Activated T-helper 2 cell treated with anti-CD3 and anti-CD28 coated beads, Interferon-gamma antibody, Interleukin-2, Interleukin-4, amounts not matched to agents 10 μg/mL and 5 μg/mL and 100 μg/mL, durations not matched to agents 14 hours and 24 hours and 36 hours (primary cell): ENCODE measurements around the gene CIAPIN1. TPM values are rescaled to one million over a fixed set of nuclear protein-coding genes. Genes with fewer than 3 reads are reported as not detected.
A peak's percentile ranks its signal among the peaks of the same experiment; 100 is the strongest.
"Not testable (repeated sequence)": the region's sequence is repeated elsewhere in the genome, so short reads cannot be mapped to it uniquely, and the experiment has no call there.

ENCODE experiments used
- DNase-seq: peaks from one replicate; pipeline ENCODE4 v3.0.0; 2021; ENCODE audit warnings: low spot score
- H3K27ac Mint-ChIP-seq: one replicate; pipeline ENCODE4 v1.8.0; 2021; ENCODE audit warnings: mixed read lengths
- H3K27me3 Mint-ChIP-seq: one replicate; pipeline ENCODE4 v1.8.0; 2021; ENCODE audit warnings: low read depth, mixed read lengths
- H3K36me3 Mint-ChIP-seq: one replicate; pipeline ENCODE4 v1.8.0; 2021; ENCODE audit warnings: low read depth, mixed read lengths
- H3K4me1 Mint-ChIP-seq: one replicate; pipeline ENCODE4 v1.8.0; 2021; ENCODE audit warnings: low read depth, mixed read lengths
- H3K4me3 Mint-ChIP-seq: one replicate; pipeline ENCODE4 v1.8.0; 2021; ENCODE audit warnings: low read depth, mild to moderate bottlenecking, moderate library complexity, mixed read lengths
- H3K9me3 Mint-ChIP-seq: one replicate; pipeline ENCODE4 v1.8.0; 2021; ENCODE audit warnings: mixed read lengths
- intact Hi-C: fragments of 100-400 bp; cut with micrococcal nuclease; formaldehyde crosslinking; loops from one replicate; pipeline ENCODE4 v1.15.1; 2023
- total RNA-seq: library from RNA; stranded (reverse); gene quantifications from 2 replicates; pipeline ENCODE4 v1.2.3, GENCODE V29; 2022

CIAPIN1 gene
- total RNA-seq, 1 donor from 2014 or later, result 73.1 TPM

DNA sequence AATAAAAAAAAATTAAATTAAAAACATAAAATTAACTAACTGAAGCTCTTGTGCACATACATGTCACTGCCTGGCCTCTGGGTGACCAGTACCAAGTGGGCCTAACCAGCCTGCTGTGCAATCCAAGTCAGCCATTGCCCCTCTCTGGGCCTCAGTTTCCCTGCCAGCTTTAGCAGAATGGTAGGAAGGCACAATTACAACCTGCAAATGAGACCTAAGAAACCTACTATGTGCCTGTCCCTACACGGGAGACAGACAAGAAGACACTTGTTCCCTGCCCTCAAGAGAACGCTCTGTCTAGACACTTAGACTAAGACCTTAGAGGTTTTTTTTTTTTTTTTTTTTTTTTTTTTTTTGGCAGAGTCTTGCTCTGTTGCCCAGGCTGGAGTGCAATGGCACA is 1.7 kb downstream of the CIAPIN1 start:
- intact Hi-C loops, result no loop called here
- DNase-seq, result no peak
- Mint-ChIP-seq H3K9me3 (peaks cover 12% of the 10 kb centered on the region), H3K27me3 (no peaks in the 10 kb centered on the region), H3K36me3 (peaks cover 30% of the 10 kb centered on the region), H3K27ac (no peak overlapping the region), H3K4me3 (peak overlapping the region; percentile 26), H3K4me1 (peaks cover 24% of the 10 kb centered on the region)

DNA sequence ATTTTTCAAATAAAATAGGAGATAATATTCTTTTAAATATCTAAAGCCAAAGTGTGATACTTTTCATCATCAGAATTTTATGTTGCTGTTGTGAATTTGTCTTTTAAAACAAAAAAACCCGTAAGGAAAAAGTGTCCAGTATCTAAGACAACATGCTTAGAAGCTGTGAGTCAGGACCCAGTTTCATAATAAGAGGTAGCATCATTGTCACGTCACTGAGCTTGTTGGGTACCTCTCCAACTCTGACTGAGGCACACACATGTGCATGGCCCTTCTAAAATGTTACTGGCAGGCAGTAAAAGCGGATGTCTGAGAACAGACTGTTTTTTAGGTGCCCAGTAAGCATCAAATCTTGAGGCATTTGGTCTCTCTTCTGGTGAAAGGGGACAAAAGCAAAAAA is 2.5 kb downstream of the CIAPIN1 start:
- Mint-ChIP-seq H3K4me1 (peaks cover 24% of the 10 kb centered on the region), H3K27me3 (no peaks in the 10 kb centered on the region), H3K9me3 (peaks cover 20% of the 10 kb centered on the region), H3K36me3 (peaks cover 38% of the 10 kb centered on the region), H3K27ac (no peak overlapping the region), H3K4me3 (peak overlapping the region; percentile 26)
- intact Hi-C loops, result no loop called here
- no peak for DNase-seq

DNA sequence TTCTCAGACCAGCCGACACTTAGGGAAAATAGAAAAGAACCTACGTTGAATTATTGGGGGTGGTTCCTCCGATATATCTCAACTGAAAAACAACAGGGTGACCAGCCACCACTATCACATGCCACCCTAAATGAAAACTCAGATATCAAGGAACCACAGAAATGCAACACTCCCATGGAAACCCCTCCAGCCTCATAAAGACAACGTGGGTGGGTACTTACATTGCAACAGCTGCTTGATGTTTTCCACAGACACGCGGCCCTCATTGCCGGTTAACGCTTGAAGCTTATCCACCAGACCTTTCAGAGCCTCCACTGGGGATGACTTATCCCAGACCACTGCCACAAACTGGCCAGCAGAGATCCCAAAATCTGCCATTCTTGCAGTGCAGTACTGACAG is 6.6 kb downstream of the CIAPIN1 start:
- H3K4me3 Mint-ChIP-seq, H3K4me1 Mint-ChIP-seq, intact Hi-C loops, H3K27ac Mint-ChIP-seq, DNase-seq, H3K27me3 Mint-ChIP-seq: not testable (repeated sequence)
- Mint-ChIP-seq H3K36me3 (peaks cover 58% of the 10 kb centered on the region), H3K9me3 (peaks cover 24% of the 10 kb centered on the region)

DNA sequence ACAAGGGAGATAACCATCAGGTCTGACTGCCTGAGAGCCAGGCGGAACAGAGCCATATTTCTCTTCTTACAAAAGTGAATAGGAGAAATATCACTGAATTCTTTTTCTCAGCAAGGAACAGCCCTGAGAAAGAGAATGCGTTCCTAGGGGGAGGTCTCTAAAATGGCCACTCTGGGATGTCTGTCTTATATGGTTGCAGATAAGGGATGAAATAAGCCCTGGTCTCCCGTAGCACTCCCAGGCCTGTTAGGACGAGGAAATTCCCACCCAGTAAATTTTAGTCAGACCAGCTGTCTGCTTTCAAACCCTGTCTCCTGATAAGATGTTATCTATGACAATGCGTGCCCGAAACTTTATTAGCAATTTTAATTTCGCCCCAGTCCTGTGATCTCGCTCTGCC is 7.2 kb downstream of the CIAPIN1 start:
- peaks cover 24% of the 10 kb centered on the region for H3K9me3 Mint-ChIP-seq
- H3K27me3 Mint-ChIP-seq, H3K4me3 Mint-ChIP-seq, DNase-seq, H3K27ac Mint-ChIP-seq, intact Hi-C loops, H3K4me1 Mint-ChIP-seq: not testable (repeated sequence)
- peaks cover 64% of the 10 kb centered on the region for H3K36me3 Mint-ChIP-seq

DNA sequence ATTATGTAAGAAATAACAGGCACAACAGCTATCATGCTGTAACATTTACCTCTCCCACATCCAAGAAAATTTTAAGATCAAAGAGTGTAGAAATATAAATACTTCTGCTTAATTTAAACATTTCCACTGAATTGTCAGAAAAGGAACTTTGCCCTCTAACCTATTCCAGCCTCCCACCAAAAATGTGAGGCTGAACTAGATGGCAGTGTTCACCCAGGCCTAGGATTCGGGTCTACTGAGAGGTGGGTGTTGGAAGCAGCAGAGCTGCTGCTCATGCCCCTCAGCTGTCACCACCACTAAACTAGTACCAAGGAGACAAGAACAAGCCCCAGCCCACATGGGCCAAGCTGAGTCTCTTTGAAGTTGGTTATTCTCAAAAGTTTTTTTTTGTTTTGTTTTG is 11.3 kb downstream of the CIAPIN1 start:
- Mint-ChIP-seq H3K4me3 (no peak overlapping the region), H3K27me3 (no peaks in the 10 kb centered on the region), H3K27ac (no peak overlapping the region), H3K4me1 (peaks cover 2% of the 10 kb centered on the region), H3K36me3 (peaks cover 79% of the 10 kb centered on the region), H3K9me3 (peaks cover 14% of the 10 kb centered on the region)
- DNase-seq, result no peak
- intact Hi-C loops, result no loop called here

DNA sequence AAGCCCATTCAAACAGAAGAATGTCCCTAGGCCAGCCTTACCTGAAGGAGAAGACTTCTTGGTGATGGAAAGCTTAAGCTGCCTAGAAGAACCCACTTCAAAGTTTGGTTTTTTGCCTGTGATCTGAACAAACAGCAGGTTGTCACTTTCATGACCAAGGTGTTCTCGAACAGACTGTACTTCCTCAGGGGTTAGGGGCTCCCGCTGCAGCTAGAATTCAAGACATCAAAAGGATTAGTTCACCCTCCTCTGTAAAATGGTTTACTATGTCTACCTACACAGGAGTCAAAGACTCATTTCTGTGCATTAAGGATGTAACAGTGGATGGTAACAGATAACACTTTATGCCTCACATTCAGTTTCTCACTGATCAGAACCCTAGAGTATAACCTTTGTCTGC is 13.2 kb downstream of the CIAPIN1 start:
- Mint-ChIP-seq H3K27ac (no peak overlapping the region), H3K36me3 (peaks cover 75% of the 10 kb centered on the region), H3K9me3 (no peaks in the 10 kb centered on the region), H3K4me1 (peaks cover 2% of the 10 kb centered on the region), H3K4me3 (no peak overlapping the region), H3K27me3 (no peaks in the 10 kb centered on the region)
- intact Hi-C loops, result no loop called here
- DNase-seq, result no peak

DNA sequence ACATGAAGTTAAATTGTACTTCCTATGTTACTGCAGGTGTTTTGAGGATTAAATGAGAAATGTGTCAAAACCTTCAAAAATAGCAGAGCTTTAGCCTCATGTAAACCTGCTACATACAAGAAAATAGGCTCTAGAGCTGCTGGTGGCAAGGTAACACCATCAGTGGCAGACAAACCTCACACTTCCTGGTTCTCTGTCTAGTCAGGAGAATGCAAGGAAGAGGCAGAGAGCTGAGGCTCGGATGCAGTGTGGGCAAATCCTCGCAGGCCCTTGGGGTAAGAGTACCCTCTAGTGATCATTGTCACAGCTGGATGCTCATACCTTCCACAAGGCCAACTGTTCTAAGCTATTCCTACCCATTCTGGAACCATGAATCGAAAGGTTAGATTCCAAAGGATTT is 14.2 kb downstream of the CIAPIN1 start:
- Mint-ChIP-seq H3K36me3 (peaks cover 74% of the 10 kb centered on the region), H3K4me3 (no peak overlapping the region), H3K27ac (no peak overlapping the region), H3K27me3 (no peaks in the 10 kb centered on the region), H3K9me3 (no peaks in the 10 kb centered on the region), H3K4me1 (no peaks in the 10 kb centered on the region)
- intact Hi-C loops, result no loop called here
- DNase-seq, result no peak

DNA sequence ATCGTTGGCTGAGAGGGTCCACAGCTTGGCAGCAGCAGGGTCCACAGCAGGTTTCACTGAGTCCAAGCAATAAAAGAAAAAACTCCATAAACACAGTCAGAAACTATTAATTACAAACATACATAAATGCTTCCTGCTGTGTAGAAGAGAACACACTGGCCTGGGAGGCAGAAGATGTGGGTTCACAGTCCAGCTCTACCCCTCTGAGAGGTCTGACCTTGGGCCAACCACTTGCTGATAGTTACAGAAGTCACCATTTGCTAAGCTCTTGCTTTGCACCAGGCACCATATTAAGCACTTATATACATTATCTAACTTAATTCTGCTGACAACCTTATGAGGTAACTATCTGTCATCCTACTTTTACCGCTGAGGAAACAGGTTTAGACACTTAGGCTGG is 14.7 kb downstream of the CIAPIN1 start:
- no peaks in the 10 kb centered on the region for H3K4me1 Mint-ChIP-seq
- no peaks in the 10 kb centered on the region for H3K9me3 Mint-ChIP-seq
- no peaks in the 10 kb centered on the region for H3K27me3 Mint-ChIP-seq
- peaks cover 75% of the 10 kb centered on the region for H3K36me3 Mint-ChIP-seq
- no peak overlapping the region for H3K4me3 Mint-ChIP-seq
- intact Hi-C loops, result no loop called here
- no peak overlapping the region for H3K27ac Mint-ChIP-seq
- DNase-seq, result no peak

DNA sequence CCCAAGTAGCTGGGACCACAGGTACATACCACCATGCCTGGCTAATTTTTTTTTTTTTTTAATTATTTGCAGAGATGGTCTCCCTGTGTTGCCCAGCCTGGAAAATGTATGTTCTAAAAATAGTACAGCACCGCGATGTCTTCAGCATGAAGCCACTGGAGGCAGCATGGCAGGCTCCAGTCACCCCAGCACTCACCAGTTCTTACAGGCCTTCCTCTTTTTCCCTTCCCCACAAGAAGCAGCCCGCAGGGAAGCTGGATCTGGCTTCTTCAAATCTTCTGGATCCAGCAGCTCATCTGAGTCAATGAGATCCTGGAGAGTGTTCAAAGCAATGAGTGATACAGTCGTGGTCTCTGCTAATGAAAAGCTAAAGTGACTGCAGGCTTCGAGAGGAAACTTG is 16.2 kb downstream of the CIAPIN1 start:
- no peak overlapping the region for H3K27ac Mint-ChIP-seq
- intact Hi-C loops, result no loop called here
- peaks cover 77% of the 10 kb centered on the region for H3K36me3 Mint-ChIP-seq
- no peak for DNase-seq
- no peaks in the 10 kb centered on the region for H3K27me3 Mint-ChIP-seq
- H3K4me1 Mint-ChIP-seq, result no peaks in the 10 kb centered on the region
- no peaks in the 10 kb centered on the region for H3K9me3 Mint-ChIP-seq
- no peak overlapping the region for H3K4me3 Mint-ChIP-seq

DNA sequence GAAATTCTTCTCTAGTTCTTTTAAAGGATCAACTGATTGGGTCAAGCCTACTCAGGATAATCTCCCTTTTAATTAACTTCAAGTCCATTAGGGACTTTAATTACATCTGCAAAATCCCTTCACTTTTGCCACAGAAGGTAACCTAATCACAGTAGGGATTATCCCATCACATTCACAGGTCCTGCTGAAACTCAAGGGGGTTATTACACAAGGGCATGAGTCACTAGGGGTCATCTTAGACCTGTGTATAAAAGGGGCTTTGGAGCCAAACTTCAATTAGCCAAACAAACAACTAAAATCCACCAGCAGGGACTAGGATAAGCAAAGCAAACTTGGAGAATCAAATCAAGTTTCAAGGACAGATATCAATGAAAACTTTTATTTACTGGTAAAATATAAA is 19.4 kb downstream of the CIAPIN1 start:
- Mint-ChIP-seq H3K9me3 (no peaks in the 10 kb centered on the region), H3K4me3 (no peak overlapping the region), H3K4me1 (no peaks in the 10 kb centered on the region), H3K36me3 (peaks cover 49% of the 10 kb centered on the region), H3K27me3 (no peaks in the 10 kb centered on the region), H3K27ac (no peak overlapping the region)
- DNase-seq, result no peak
- intact Hi-C loops, result no loop called here

DNA sequence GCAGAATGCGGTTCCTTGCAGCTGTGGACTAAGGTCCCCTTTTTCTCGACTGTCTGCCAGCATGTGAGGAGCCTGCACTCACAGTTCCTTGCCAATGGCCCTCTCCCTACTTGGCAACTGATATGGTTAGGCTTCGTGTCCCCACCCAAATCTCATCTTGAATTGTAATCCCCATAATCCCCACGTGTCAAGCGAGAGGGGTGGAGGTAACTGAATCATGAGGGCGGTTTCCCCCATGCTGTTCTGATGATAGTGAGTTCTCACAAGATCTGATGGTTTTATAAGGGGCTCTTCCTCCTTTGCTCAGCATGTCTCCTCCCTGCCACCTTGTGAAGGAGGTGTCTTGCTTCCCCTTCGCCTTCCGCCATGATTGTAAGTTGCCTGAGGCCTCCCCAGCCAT is 19.9 kb downstream of the CIAPIN1 start:
- peaks cover 1% of the 10 kb centered on the region for H3K4me1 Mint-ChIP-seq
- no peaks in the 10 kb centered on the region for H3K27me3 Mint-ChIP-seq
- peaks cover 44% of the 10 kb centered on the region for H3K36me3 Mint-ChIP-seq
- no peak overlapping the region for H3K27ac Mint-ChIP-seq
- DNase-seq, result no peak
- H3K9me3 Mint-ChIP-seq, result no peaks in the 10 kb centered on the region
- H3K4me3 Mint-ChIP-seq, result no peak overlapping the region
- intact Hi-C loops, result no loop called here

DNA sequence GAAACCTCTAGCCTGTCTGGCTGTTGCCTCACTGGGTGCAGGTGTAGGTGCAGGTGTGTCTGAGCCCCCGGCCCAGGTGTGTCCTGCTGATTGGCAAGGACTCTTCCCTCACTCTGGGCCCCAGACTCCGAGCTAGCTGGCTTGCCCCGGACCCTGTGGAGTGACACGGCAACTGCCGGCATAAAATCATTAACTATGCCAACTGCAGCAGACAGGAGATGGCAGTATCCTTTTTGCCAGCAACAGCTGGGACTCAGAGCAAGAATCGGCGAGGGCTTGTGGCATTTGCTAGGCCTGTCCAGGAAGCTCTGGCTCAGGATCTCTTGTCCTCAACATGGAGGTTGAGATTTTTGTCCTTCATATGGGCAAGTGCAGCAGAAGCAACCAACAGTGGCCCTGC is 20.8 kb downstream of the CIAPIN1 start:
- Mint-ChIP-seq H3K4me3 (no peak overlapping the region), H3K4me1 (peaks cover 4% of the 10 kb centered on the region), H3K9me3 (no peaks in the 10 kb centered on the region), H3K36me3 (peaks cover 38% of the 10 kb centered on the region), H3K27me3 (no peaks in the 10 kb centered on the region), H3K27ac (no peak overlapping the region)
- no peak for DNase-seq
- intact Hi-C loops, result no loop called here

DNA sequence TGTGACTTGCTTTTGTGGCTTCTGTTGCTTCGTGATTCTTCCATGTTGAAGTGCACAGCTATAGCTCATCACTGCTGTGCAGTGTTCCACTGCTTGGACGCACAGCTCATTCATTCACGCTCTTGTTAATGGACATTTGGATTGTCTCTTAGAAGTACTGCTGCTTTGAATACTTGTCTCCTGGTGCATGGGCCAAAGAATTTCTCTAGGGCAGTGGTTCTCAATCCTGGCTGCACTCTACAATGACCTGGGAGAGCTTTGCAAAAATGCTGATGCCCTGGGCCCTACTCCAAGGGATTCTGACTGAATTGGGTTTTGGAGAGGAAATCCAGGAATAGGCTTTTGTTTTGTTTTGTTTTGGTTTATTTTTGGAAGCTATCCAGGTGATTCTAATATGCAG is 22.6 kb downstream of the CIAPIN1 start:
- Mint-ChIP-seq H3K27ac (no peak overlapping the region), H3K4me3 (no peak overlapping the region), H3K27me3 (no peaks in the 10 kb centered on the region), H3K4me1 (peaks cover 4% of the 10 kb centered on the region), H3K9me3 (no peaks in the 10 kb centered on the region), H3K36me3 (peaks cover 22% of the 10 kb centered on the region)
- no peak for DNase-seq
- intact Hi-C loops, result no loop called here

DNA sequence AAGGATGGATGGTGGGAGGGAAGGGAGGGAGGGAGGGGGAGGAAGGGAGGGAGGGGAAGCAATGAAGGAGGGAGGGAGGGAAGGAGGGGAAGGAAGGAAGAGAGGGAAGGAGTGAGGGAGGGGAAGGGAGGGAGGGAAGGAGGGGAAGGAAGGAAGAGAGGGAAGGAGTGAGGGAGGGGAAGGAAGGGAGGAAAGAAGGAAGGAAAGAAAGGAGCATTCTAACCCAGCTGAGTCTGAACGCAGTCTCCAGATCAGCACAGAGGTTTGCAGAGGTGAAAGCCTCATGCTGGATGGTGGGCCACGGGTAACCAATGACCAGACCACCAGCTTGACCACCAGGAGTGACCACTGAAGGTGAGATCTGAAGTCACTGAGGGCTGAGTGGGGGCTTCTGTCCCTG is 24.0 kb downstream of the CIAPIN1 start:
- no peak overlapping the region for H3K27ac Mint-ChIP-seq
- DNase-seq, result no peak
- H3K27me3 Mint-ChIP-seq, result no peaks in the 10 kb centered on the region
- intact Hi-C loops, result no loop called here
- H3K9me3 Mint-ChIP-seq, result no peaks in the 10 kb centered on the region
- H3K4me1 Mint-ChIP-seq, result peaks cover 9% of the 10 kb centered on the region
- H3K4me3 Mint-ChIP-seq, result no peak overlapping the region
- peaks cover 11% of the 10 kb centered on the region for H3K36me3 Mint-ChIP-seq
